OCI-LY1 (cell line): Measurements from ENCODE around the gene ALOX5.

Experiments
- H2AFZ ChIP-seq: fragments of 200-600 bp; sonication (generic), shearing (Covaris generic); 2 replicates; pipeline ENCODE4 v1.6.0; 2014; ENCODE audit warnings: antibody characterized with exemption, mild to moderate bottlenecking, low read length
- H3F3A ChIP-seq: fragments of 200-600 bp; sonication (generic), shearing (Covaris generic); 2 replicates; pipeline ENCODE4 v1.6.0; 2014; ENCODE audit warnings: mild to moderate bottlenecking, antibody characterized with exemption, low read length, moderate library complexity; ENCODE audit not compliant: insufficient read depth
- H3K27ac ChIP-seq: fragments of 200-600 bp; sonication (generic); 2 replicates; pipeline ENCODE4 v1.5.1; 2014; ENCODE audit warnings: low read length, mixed run types, mild to moderate bottlenecking, low read depth; ENCODE audit not compliant: poor library complexity, severe bottlenecking
- H3K27me3 ChIP-seq: fragments of 200-600 bp; sonication (generic); 2 replicates; pipeline ENCODE4 v1.6.0; 2014; ENCODE audit warnings: antibody characterized with exemption, mild to moderate bottlenecking, low read length, moderate library complexity; ENCODE audit not compliant: insufficient read depth
- H3K36me3 ChIP-seq: fragments of 200-600 bp; sonication (generic); 2 replicates; pipeline ENCODE4 v1.6.1; 2014; ENCODE audit warnings: mild to moderate bottlenecking, antibody characterized with exemption, low read length, moderate library complexity, mixed read lengths; ENCODE audit not compliant: insufficient read depth
- H3K4me1 ChIP-seq: fragments of 200-600 bp; sonication (generic); 2 replicates; pipeline ENCODE4 v1.5.1; 2014; ENCODE audit warnings: mild to moderate bottlenecking, low read length, moderate library complexity; ENCODE audit not compliant: insufficient read depth, severe bottlenecking
- H3K4me2 ChIP-seq: fragments of 200-600 bp; sonication (generic), shearing (Covaris generic); 2 replicates; pipeline ENCODE4 v1.6.1; 2014; ENCODE audit warnings: low read length
- H3K4me3 ChIP-seq: fragments of 200-600 bp; sonication (generic); 2 replicates; pipeline ENCODE4 v1.5.1; 2014; ENCODE audit warnings: low read length, low read depth, mild to moderate bottlenecking, mixed read lengths; ENCODE audit not compliant: poor library complexity, severe bottlenecking
- H3K79me2 ChIP-seq: fragments of 200-600 bp; shearing (Covaris generic); 2 replicates; pipeline ENCODE4 v1.6.1; 2016; ENCODE audit warnings: mixed run types, low read length, mixed read lengths; ENCODE audit not compliant: insufficient read depth
- H3K9ac ChIP-seq: fragments of 200-600 bp; sonication (generic), shearing (Covaris generic); 2 replicates; pipeline ENCODE4 v1.6.1; 2014; ENCODE audit warnings: mild to moderate bottlenecking, low read length, mixed read lengths
- H3K9me2 ChIP-seq: fragments of 200-600 bp; sonication (generic), shearing (Covaris generic); 2 replicates; pipeline ENCODE4 v1.6.1; 2014; ENCODE audit warnings: low read depth, mild to moderate bottlenecking, low read length, mixed read lengths
- H3K9me3 ChIP-seq: fragments of 200-600 bp; shearing (Covaris generic); 2 replicates; pipeline ENCODE4 v1.6.1; 2014; ENCODE audit warnings: low read length, mixed read lengths
- H4K20me1 ChIP-seq: fragments of 200-600 bp; sonication (generic), shearing (Covaris generic); 2 replicates; pipeline ENCODE4 v1.6.0; 2016; ENCODE audit warnings: mild to moderate bottlenecking, low read length; ENCODE audit not compliant: insufficient read depth
- CTCF ChIP-seq: fragments of 200-600 bp; sonication (generic), shearing (Covaris generic); IDR thresholded peaks from 2 replicates; pipeline ENCODE4 v1.5.1; 2017; ENCODE audit warnings: mild to moderate bottlenecking, antibody characterized with exemption, low read length, moderate library complexity, mixed read lengths
- EZH2 ChIP-seq: fragments of 200-600 bp; sonication (generic), shearing (Covaris generic); IDR thresholded peaks from 2 replicates; pipeline ENCODE4 v1.8.0; 2017; ENCODE audit warnings: borderline replicate concordance, mixed run types, mild to moderate bottlenecking, antibody characterized with exemption, low read length, moderate library complexity, mixed read lengths

Gene ALOX5

DNA sequence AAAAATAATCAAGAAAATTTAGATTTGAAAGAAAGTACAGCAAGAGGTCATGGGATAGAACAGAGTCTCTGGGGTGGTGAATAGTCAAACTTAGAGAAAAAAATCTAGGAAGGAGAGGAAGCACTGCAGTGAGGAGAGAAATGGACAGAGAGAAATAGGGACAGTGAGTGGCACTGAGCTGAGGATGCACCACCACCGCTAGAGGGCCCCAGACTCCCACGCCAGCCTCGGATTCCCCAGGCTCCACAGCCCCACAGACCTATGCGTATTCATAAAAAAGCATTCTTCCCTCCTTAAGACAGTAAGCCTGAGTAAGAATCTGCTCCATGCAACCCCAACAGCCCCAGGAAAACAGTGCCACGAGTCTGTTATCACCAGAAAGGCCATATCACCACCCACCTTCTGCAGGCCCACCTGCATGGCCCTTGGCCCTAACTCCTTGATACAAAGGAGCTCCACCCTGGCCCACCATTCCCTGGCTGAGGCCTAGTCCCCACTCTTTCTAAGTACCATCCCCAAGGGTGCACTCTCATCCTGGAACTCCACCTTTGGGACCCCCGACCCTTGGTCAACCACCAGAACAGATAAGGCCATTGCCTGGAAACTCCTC lies 91.0 kb downstream of the ALOX5 start:
- no peaks in the 10 kb centered on the region for H4K20me1 ChIP-seq
- peak overlapping the region; percentile 48 for H3K4me3 ChIP-seq
- H3K9me3 ChIP-seq, result no peaks in the 10 kb centered on the region
- TF ChIP-seq CTCF (peak; percentile 92), EZH2 (no peak)
- H3K9ac ChIP-seq, result peak overlapping the region; percentile 52; the same call in 1 of the 2 replicates
- H3K9me2 ChIP-seq, result no peaks in the 10 kb centered on the region
- H3F3A ChIP-seq, result peaks cover 3% of the 10 kb centered on the region
- H3K4me1 ChIP-seq, result peaks cover 73% of the 10 kb centered on the region
- H3K36me3 ChIP-seq, result no peaks in the 10 kb centered on the region
- no peak overlapping the region for H2AFZ ChIP-seq
- H3K79me2 ChIP-seq, result no peaks in the 10 kb centered on the region
- peak overlapping the region; percentile 90 for H3K27ac ChIP-seq
- peak overlapping the region; percentile 55 for H3K4me2 ChIP-seq
- no peaks in the 10 kb centered on the region for H3K27me3 ChIP-seq

GRCh38 chr10:45466784-45467183 lies 92.8 kb downstream of the ALOX5 start:
- H3K27ac ChIP-seq, result no peak overlapping the region
- no peak for TF ChIP-seq CTCF
- TF ChIP-seq EZH2, result no peak
- no peaks in the 10 kb centered on the region for H4K20me1 ChIP-seq
- no peaks in the 10 kb centered on the region for H3K79me2 ChIP-seq
- H3K9ac ChIP-seq, result no peak overlapping the region
- H3K9me3 ChIP-seq, result no peaks in the 10 kb centered on the region
- no peaks in the 10 kb centered on the region for H3K27me3 ChIP-seq
- peaks cover 62% of the 10 kb centered on the region for H3K4me1 ChIP-seq
- no peaks in the 10 kb centered on the region for H3K36me3 ChIP-seq
- H3K4me3 ChIP-seq, result no peak overlapping the region
- peaks cover 2% of the 10 kb centered on the region for H3F3A ChIP-seq
- H3K4me2 ChIP-seq, result 0 out of 2 replicates have a peak overlapping the region, but pooled peaks have one; percentile 6
- no peaks in the 10 kb centered on the region for H3K9me2 ChIP-seq
- no peak overlapping the region for H2AFZ ChIP-seq

DNA sequence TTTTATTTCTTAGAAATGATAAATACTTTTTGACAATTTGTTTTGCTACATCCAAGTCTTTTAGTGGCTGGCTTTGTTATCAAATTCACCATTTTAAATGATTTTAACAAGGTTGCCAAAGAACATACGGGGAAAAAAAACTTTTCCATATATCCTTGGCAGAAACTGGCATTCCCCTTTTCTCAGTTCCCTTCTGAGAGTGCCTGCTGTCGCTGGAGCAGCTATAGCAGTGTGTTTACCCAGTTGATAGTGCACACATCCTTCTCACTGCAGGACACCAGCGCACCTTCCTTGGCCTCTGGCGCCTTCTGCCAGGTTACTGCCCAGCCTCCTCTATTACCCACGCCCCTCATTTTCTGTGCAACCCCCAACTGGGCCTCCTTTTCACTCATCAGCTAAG lies 94.1 kb downstream of the ALOX5 start:
- H3F3A ChIP-seq, result no peaks in the 10 kb centered on the region
- H3K4me1 ChIP-seq, result peaks cover 49% of the 10 kb centered on the region
- no peaks in the 10 kb centered on the region for H4K20me1 ChIP-seq
- H3K36me3 ChIP-seq, result no peaks in the 10 kb centered on the region
- H3K9ac ChIP-seq, result no peak overlapping the region
- no peaks in the 10 kb centered on the region for H3K9me3 ChIP-seq
- no peak overlapping the region for H3K4me3 ChIP-seq
- no peak overlapping the region for H2AFZ ChIP-seq
- TF ChIP-seq EZH2 (no peak), CTCF (no peak)
- no peaks in the 10 kb centered on the region for H3K27me3 ChIP-seq
- no peak overlapping the region for H3K27ac ChIP-seq
- no peaks in the 10 kb centered on the region for H3K9me2 ChIP-seq
- H3K79me2 ChIP-seq, result no peaks in the 10 kb centered on the region
- H3K4me2 ChIP-seq, result no peak overlapping the region
